Spleen (tissue), 11 donors: ENCODE measurements around the gene ATP2B2. TPM values are rescaled to one million over a fixed set of nuclear protein-coding genes. Genes with fewer than 3 reads are reported as not detected.

ENCODE experiments used
- DNase-seq: peaks from one replicate; pipeline ENCODE4 v3.0.0-alpha.2; 2020
- H3K27ac ChIP-seq, 8 donors: fragments of 200-600 bp; sonication (generic) in 7 of 8; 1 replicate in 4 of 8; 2 replicates in 4 of 8; pipeline versions ENCODE4 v1.5.0 to v1.8.0; 2016 to 2021; ENCODE audit warnings: inconsistent platforms in 4 of 8, mild to moderate bottlenecking in 4 of 8, moderate library complexity in 1 of 8
- H3K27me3 ChIP-seq, 7 donors: fragments of 200-600 bp; sonication (generic) in 6 of 7; replicated peaks in 1 of 7; 1 replicate in 4 of 7; 2 replicates in 3 of 7; pipeline versions ENCODE4 v1.5.0 to v1.8.0; 2016 to 2021; ENCODE audit warnings: inconsistent platforms in 3 of 7, mild to moderate bottlenecking in 1 of 7
- H3K36me3 ChIP-seq, 6 donors: fragments of 200-600 bp; sonication (generic) in 5 of 6; 1 replicate in 4 of 6; 2 replicates in 2 of 6; pipeline versions ENCODE4 v1.5.0 to v1.8.0; 2016 to 2021; ENCODE audit warnings: inconsistent platforms in 2 of 6
- H3K4me1 ChIP-seq, 6 donors: fragments of 200-600 bp; sonication (generic) in 5 of 6; 1 replicate in 3 of 6; 2 replicates in 3 of 6; pipeline versions ENCODE4 v1.5.0 to v1.8.0; 2016 to 2021; ENCODE audit warnings: inconsistent platforms in 3 of 6
- H3K4me3 ChIP-seq, 8 donors: fragments of 200-600 bp; sonication (generic) in 7 of 8; 1 replicate in 4 of 8; 2 replicates in 4 of 8; pipeline versions ENCODE4 v1.5.0 to v1.8.0; 2016 to 2021; ENCODE audit warnings: inconsistent platforms in 4 of 8, mild to moderate bottlenecking in 4 of 8, moderate library complexity in 2 of 8
- H3K9me3 ChIP-seq, 8 donors: fragments of 200-600 bp; sonication (generic) in 7 of 8; 1 replicate in 4 of 8; 2 replicates in 4 of 8; pipeline versions ENCODE4 v1.5.0 to v1.8.0; 2016 to 2021; ENCODE audit warnings: inconsistent platforms in 4 of 8
- CTCF ChIP-seq, 11 experiments: fragments of 200-600 bp in 7 of 11; fragments of 450-650 bp in 4 of 11; sonication (generic) in 4 of 11; IDR thresholded peaks in 8 of 11; conservative IDR thresholded peaks in 3 of 11; 1 replicate in 7 of 11; 2 replicates in 4 of 11; pipeline versions ENCODE4 v1.4.0 to v1.8.0; 2016 to 2021; ENCODE audit warnings: antibody characterized with exemption in 11 of 11, inconsistent platforms in 4 of 11, mild to moderate bottlenecking in 1 of 11
- POLR2A ChIP-seq, 3 donors: fragments of 450-650 bp; IDR thresholded peaks; one replicate each; pipeline ENCODE4 v1.5.1; 2017; ENCODE audit warnings: antibody characterized with exemption in 3 of 3, mild to moderate bottlenecking in 1 of 3
- POLR2AphosphoS5 ChIP-seq, 3 donors: sonication (generic); formaldehyde crosslinking; IDR thresholded peaks; one replicate each; pipeline ENCODE4 v1.5.1; 2017; ENCODE audit warnings: antibody characterized with exemption in 3 of 3
- WGBS, 5 donors: extraction: QIAGEN DNeasy Blood & Tissue Kit in 3 of 5; methylation state at CpG; one replicate each; pipeline versions ENCODE4 v1.1.5 to v1.1.7; 2013 to 2018; 5-methylcytosine and 5-hydroxymethylcytosine counted together
- intact Hi-C: fragments of 100-400 bp; cut with DNase I; formaldehyde crosslinking; loops from one replicate; pipeline ENCODE4 v1.15.0; 2023; ENCODE audit warnings: low total_unique reads
- polyA plus RNA-seq, 3 donors: library from polyadenylated mRNA; stranded (reverse); fragments of 200-250 nt; gene quantifications; one replicate each; pipeline ENCODE4 v1.2.1, GENCODE V29; 2013
- total RNA-seq, 7 donors: library from RNA; depleted of rRNA in 3 of 7; stranded (reverse); fragments of >200 nt in 3 of 7; fragmentation: NEBNext Ultra II Directional in 4 of 7; extraction: Animal tissue kit (Norgen Biotek cat#: 25700) in 4 of 7; gene quantifications; one replicate each; pipeline versions ENCODE4 v1.1.0 to v1.2.1, GENCODE V29; 2016 to 2021
- donor health status: healthy with polysubstance abuse.
- donor health status: DM: no; HTN: no; CAD: no; lungs with moderate emphysema.
- donor health status: DM: no; HTN: no; CAD: no.
- donor health status: Bipolar disorder and iron deficiency.
- donor health status: healthy.
- donor health status: DM: no; HTN: no; CAD: no.
- donor health status: DM: yes; HTN: yes; CAD: no.

The ATP2B2 gene
- total and polyA plus RNA-seq, 10 donors = 0.02 to 1.5 (median 0.24) TPM; not detected in 2

GRCh38 chr3:10368512-10368911, 136.9 kb downstream of the ATP2B2 start:
- WGBS, 5 donors = 91 to 100% (median 95%) methylated on average over 2 of the region's 2 CpGs

GRCh38 chr3:10367506-10367905, 137.9 kb downstream of the ATP2B2 start:
- H3K4me1 ChIP-seq = no peaks in the 10 kb centered on the region
- intact Hi-C loops = no loop called here
- 92 to 97% (median 96%) methylated on average over 5 of the region's 5 CpGs for WGBS, 5 donors
- H3K36me3 ChIP-seq = no peaks in the 10 kb centered on the region
- DNase-seq = no peak
- H3K4me3 ChIP-seq = no peak overlapping the region
- peaks cover 0 to 8% (median 0%) of the 10 kb centered on the region in 7 donors for H3K27me3 ChIP-seq
- TF ChIP-seq CTCF (IDR thresholded peaks at IDR 0.05 in 8 of 11, conservative IDR thresholded peaks at IDR 0.05 in 3 of 11) (no peak), POLR2AphosphoS5 (IDR thresholded peaks at IDR 0.05) (no peak), POLR2A (IDR thresholded peaks at IDR 0.05) (no peak)
- H3K27ac ChIP-seq = no peak overlapping the region
- H3K9me3 ChIP-seq = peaks cover 0 to 7% (median 0%) of the 10 kb centered on the region in 8 donors

More at GRCh38 chr3:10368512-10368911, 136.9 kb downstream of the ATP2B2 start:
- H3K4me3 ChIP-seq = no peak overlapping the region
- no peak for TF ChIP-seq CTCF (IDR thresholded peaks at IDR 0.05 in 8 of 11, conservative IDR thresholded peaks at IDR 0.05 in 3 of 11)
- no peak for TF ChIP-seq POLR2A (IDR thresholded peaks at IDR 0.05)
- TF ChIP-seq POLR2AphosphoS5 (IDR thresholded peaks at IDR 0.05) = no peak
- peaks cover 0 to 8% (median 0%) of the 10 kb centered on the region in 7 donors for H3K27me3 ChIP-seq
- intact Hi-C loops = no loop called here
- H3K4me1 ChIP-seq = no peaks in the 10 kb centered on the region
- H3K9me3 ChIP-seq = peaks cover 0 to 7% (median 0%) of the 10 kb centered on the region in 8 donors
- no peak for DNase-seq
- no peak overlapping the region for H3K27ac ChIP-seq
- no peaks in the 10 kb centered on the region for H3K36me3 ChIP-seq

- 55 to 72% (median 63%) methylated on average over 7 of the region's 7 CpGs for WGBS, 5 donors
Measured at GRCh38 chr3:10366651-10367101, 138.7 kb downstream of the ATP2B2 start.

GRCh38 chr3:10365791-10366190, 139.6 kb downstream of the ATP2B2 start:
- DNase-seq = no peak
- Histone ChIP-seq H3K36me3 (no peaks in the 10 kb centered on the region), H3K4me1 (no peaks in the 10 kb centered on the region), H3K9me3 (peaks cover 0 to under 1% (median 0%) of the 10 kb centered on the region in 8 donors), H3K27ac (no peak overlapping the region), H3K4me3 (no peak overlapping the region), H3K27me3 (peaks cover 0 to 17% (median 0%) of the 10 kb centered on the region in 7 donors)
- TF ChIP-seq POLR2A (IDR thresholded peaks at IDR 0.05) = no peak
- TF ChIP-seq CTCF (IDR thresholded peaks at IDR 0.05 in 8 of 11, conservative IDR thresholded peaks at IDR 0.05 in 3 of 11) = no peak
- WGBS, 5 donors = 56 to 77% (median 68%) methylated on average over 6 of the region's 6 CpGs
- intact Hi-C loops = no loop called here

More at GRCh38 chr3:10366651-10367101, 138.7 kb downstream of the ATP2B2 start:
- DNase-seq = no peak
- Histone ChIP-seq H3K36me3 (no peaks in the 10 kb centered on the region), H3K4me3 (no peak overlapping the region), H3K27ac (no peak overlapping the region), H3K9me3 (peaks cover 0 to 7% (median 0%) of the 10 kb centered on the region in 8 donors), H3K4me1 (no peaks in the 10 kb centered on the region), H3K27me3 (peaks cover 0 to 14% (median 0%) of the 10 kb centered on the region in 7 donors)
- intact Hi-C loops = no loop called here
- TF ChIP-seq POLR2A (IDR thresholded peaks at IDR 0.05) = no peak
